ENCODE data around the gene ZC3H10.

ZC3H10 gene

DNA sequence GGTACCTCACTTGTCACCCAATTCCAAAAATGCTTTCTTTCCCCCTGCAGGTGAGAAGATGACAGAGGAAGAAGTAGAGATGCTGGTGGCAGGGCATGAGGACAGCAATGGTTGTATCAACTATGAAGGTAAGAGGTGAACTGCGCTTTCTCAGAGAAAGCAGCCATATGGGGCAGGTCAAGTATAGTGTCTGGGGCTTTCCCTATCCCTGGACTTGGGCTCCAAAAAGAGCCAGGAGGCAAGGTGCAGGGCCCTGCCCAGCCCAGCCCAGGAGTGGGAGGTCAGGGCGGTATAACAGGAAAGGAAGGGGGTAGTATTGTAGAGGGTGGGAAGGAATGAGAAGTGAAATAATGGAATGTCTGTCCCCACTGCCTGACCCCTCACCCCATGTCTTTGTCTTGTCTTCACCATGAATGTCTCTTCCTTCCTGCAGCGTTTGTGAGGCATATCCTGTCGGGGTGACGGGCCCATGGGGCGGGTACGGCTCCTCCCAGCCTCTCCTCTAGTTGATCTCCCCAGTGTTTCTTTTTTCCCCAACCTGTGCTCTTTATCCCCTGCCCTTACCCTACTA, 42.2 kb downstream of the ZC3H10 start:
- peaks cover 22% of the 10 kb centered on the region for H3K79me2 ChIP-seq (ENCODE audit: insufficient read depth, low read length)
- no peaks in the 10 kb centered on the region for H4K20me1 ChIP-seq (ENCODE audit: low read depth, low read length)
- no peaks in the 10 kb centered on the region for H3K9me2 ChIP-seq (replicated peaks; ENCODE audit: insufficient read depth, low read length)
- peak overlapping the region; percentile 89 for H3K9ac ChIP-seq (ENCODE audit: low read length)
- no peak overlapping the region for H2AFZ ChIP-seq (ENCODE audit: low read depth, low read length, severe bottlenecking)
- no peak for TF ChIP-seq EZH2phosphoT487 (conservative IDR thresholded peaks at IDR 0.05; ENCODE audit: low read length)
- TF ChIP-seq, protein P1, sequence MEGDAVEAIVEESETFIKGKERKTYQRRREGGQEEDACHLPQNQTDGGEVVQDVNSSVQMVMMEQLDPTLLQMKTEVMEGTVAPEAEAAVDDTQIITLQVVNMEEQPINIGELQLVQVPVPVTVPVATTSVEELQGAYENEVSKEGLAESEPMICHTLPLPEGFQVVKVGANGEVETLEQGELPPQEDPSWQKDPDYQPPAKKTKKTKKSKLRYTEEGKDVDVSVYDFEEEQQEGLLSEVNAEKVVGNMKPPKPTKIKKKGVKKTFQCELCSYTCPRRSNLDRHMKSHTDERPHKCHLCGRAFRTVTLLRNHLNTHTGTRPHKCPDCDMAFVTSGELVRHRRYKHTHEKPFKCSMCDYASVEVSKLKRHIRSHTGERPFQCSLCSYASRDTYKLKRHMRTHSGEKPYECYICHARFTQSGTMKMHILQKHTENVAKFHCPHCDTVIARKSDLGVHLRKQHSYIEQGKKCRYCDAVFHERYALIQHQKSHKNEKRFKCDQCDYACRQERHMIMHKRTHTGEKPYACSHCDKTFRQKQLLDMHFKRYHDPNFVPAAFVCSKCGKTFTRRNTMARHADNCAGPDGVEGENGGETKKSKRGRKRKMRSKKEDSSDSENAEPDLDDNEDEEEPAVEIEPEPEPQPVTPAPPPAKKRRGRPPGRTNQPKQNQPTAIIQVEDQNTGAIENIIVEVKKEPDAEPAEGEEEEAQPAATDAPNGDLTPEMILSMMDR (IDR thresholded peaks at IDR 0.05; ENCODE audit: insufficient read depth, low read length, poor library complexity, severe bottlenecking): no peak
- no peaks in the 10 kb centered on the region for H3K27me3 ChIP-seq (ENCODE audit: low read length)
- 0 out of 2 replicates have a peak, but pooled peaks cover 4% of the 10 kb centered on the region for H3K36me3 ChIP-seq (ENCODE audit: low read length)
- H3F3A ChIP-seq (ENCODE audit: insufficient read depth): peaks cover 35% of the 10 kb centered on the region
- H3K4me2 ChIP-seq (ENCODE audit: low read depth, low read length, poor library complexity, severe bottlenecking): peak overlapping the region; percentile 87
- H3K4me3 ChIP-seq (ENCODE audit: insufficient read depth, low read length, poor library complexity, severe bottlenecking): no peak overlapping the region
- H3K9me3 ChIP-seq (ENCODE audit: insufficient read depth, low read length): no peaks in the 10 kb centered on the region
- H3K27ac ChIP-seq (ENCODE audit: low read depth, low read length): peak overlapping the region; percentile 62

DNA sequence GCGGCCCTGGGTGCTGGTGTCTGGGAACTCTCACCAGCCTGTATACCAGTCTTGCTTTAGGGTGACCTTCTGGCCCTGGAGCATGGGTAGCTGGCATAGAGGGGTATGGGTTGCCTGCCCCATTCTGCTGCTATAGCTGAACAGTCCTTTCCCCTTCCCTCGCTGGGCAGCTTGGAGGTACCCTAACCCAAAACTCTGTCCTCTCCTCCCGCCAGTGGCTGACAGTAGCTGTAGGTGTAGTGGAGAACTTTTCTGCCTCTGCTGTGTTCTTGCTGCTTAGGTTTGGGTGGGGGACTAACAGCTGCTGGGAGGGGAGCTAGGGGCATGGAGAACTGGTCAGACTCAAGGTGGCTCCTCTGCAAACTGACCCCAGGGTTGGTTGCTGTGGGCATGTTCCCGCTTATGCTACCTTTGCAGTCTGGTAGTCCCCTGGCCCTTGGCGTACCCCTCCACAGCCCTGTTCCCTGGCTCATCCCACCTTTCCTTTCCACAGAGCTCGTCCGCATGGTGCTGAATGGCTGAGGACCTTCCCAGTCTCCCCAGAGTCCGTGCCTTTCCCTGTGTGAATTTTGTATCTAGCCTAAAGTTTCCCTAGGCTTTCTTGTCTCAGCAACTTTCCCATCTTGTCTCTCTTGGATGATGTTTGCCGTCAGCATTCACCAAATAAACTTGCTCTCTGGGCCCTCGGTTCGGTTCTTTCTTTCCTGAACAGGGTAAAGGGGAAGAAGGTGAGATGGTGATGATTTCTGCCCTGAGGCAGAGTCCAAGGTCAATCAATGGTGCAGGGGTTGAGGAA, 43.0 kb downstream of the ZC3H10 start:
- Histone ChIP-seq H2AFZ (ENCODE audit: low read depth, low read length, severe bottlenecking) (no peak overlapping the region), H3K9me2 (replicated peaks; ENCODE audit: insufficient read depth, low read length) (no peaks in the 10 kb centered on the region), H3K4me3 (ENCODE audit: insufficient read depth, low read length, poor library complexity, severe bottlenecking) (no peak overlapping the region), H3K4me2 (ENCODE audit: low read depth, low read length, poor library complexity, severe bottlenecking) (peak overlapping the region; percentile 87), H3F3A (ENCODE audit: insufficient read depth) (peaks cover 35% of the 10 kb centered on the region), H3K36me3 (ENCODE audit: low read length) (0 out of 2 replicates have a peak, but pooled peaks cover 4% of the 10 kb centered on the region), H3K9ac (ENCODE audit: low read length) (no peak overlapping the region), H4K20me1 (ENCODE audit: low read depth, low read length) (no peaks in the 10 kb centered on the region), H3K27ac (ENCODE audit: low read depth, low read length) (peak overlapping the region; percentile 62; the same call in 1 of the 2 replicates), H3K79me2 (ENCODE audit: insufficient read depth, low read length) (peaks cover 22% of the 10 kb centered on the region), H3K27me3 (ENCODE audit: low read length) (no peaks in the 10 kb centered on the region), H3K9me3 (ENCODE audit: insufficient read depth, low read length) (no peaks in the 10 kb centered on the region)
- TF ChIP-seq EZH2phosphoT487 (conservative IDR thresholded peaks at IDR 0.05; ENCODE audit: low read length): no peak
- TF ChIP-seq, protein P1 (IDR thresholded peaks at IDR 0.05; ENCODE audit: insufficient read depth, low read length, poor library complexity, severe bottlenecking): no peak

DNA sequence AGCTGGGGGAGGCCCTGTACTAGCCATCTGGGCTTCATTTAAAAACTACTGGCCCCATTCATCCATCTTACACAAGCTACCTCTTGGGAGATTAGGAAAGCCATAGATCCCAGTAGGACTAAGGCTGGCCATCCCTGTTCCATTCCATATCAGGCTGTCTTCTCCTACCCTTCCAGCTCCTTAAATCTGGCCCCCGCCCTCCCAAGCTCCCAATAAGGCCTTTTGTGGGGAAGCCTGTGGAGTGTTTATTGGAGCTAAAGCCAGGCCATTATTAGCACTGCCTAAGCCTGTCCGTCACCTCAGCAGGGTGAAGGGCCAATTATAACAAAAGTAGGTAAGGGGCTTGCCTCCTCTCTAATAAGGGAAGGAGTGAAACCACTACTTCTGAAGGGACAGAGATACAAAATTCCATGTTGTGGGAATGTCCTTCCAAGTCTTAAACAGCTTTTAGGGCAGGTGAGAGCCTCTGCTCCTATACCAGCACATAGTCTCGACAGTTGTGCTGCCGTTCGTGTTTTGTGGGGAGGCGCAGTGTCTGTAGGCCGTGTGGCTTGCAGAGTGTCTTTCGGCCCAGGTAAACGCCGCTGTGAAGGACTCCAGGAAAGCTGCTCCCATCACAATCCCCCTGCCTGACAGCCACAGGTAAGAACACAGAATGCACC, 43.8 kb downstream of the ZC3H10 start:
- no peak overlapping the region for H3K4me3 ChIP-seq (ENCODE audit: insufficient read depth, low read length, poor library complexity, severe bottlenecking)
- H3K27me3 ChIP-seq (ENCODE audit: low read length): no peaks in the 10 kb centered on the region
- no peak overlapping the region for H3K4me2 ChIP-seq (ENCODE audit: low read depth, low read length, poor library complexity, severe bottlenecking)
- H4K20me1 ChIP-seq (ENCODE audit: low read depth, low read length): no peaks in the 10 kb centered on the region
- H3K9ac ChIP-seq (ENCODE audit: low read length): no peak overlapping the region
- H3K9me2 ChIP-seq (replicated peaks; ENCODE audit: insufficient read depth, low read length): no peaks in the 10 kb centered on the region
- H3K36me3 ChIP-seq (ENCODE audit: low read length): 0 out of 2 replicates have a peak, but pooled peaks cover 4% of the 10 kb centered on the region
- peaks cover 35% of the 10 kb centered on the region for H3F3A ChIP-seq (ENCODE audit: insufficient read depth)
- H3K27ac ChIP-seq (ENCODE audit: low read depth, low read length): no peak overlapping the region
- no peak overlapping the region for H2AFZ ChIP-seq (ENCODE audit: low read depth, low read length, severe bottlenecking)
- no peaks in the 10 kb centered on the region for H3K9me3 ChIP-seq (ENCODE audit: insufficient read depth, low read length)
- H3K79me2 ChIP-seq (ENCODE audit: insufficient read depth, low read length): peaks cover 22% of the 10 kb centered on the region
- TF ChIP-seq, protein P1 (IDR thresholded peaks at IDR 0.05; ENCODE audit: insufficient read depth, low read length, poor library complexity, severe bottlenecking): no peak
- TF ChIP-seq EZH2phosphoT487 (conservative IDR thresholded peaks at IDR 0.05; ENCODE audit: low read length): no peak
